GM06990 (cell line): ENCODE measurements around the gene RTF1.
A peak's percentile ranks its signal among the peaks of the same experiment; 100 is the strongest.

Experiments used
- DNase-seq: peaks from one replicate; pipeline ENCODE4 v3.0.0-alpha.2; 2011; ENCODE audit not compliant: insufficient read length; ENCODE audit errors: extremely low read depth
- H3K27me3 ChIP-seq: replicated peaks from 2 replicates; pipeline ENCODE4 v1.6.0; 2011; ENCODE audit warnings: low read length; ENCODE audit not compliant: control insufficient read depth, insufficient read depth
- H3K36me3 ChIP-seq: 2 replicates; pipeline ENCODE4 v1.5.1; 2011; ENCODE audit warnings: low read length; ENCODE audit not compliant: control insufficient read depth, insufficient read depth
- H3K4me3 ChIP-seq: replicated peaks from 2 replicates; pipeline ENCODE4 v1.5.1; 2011; ENCODE audit warnings: low read depth, mild to moderate bottlenecking, control low read depth, low read length
- CTCF ChIP-seq: IDR thresholded peaks from 2 replicates; pipeline ENCODE4 v1.5.1; 2011; ENCODE audit warnings: low read length, control low read depth, mild to moderate bottlenecking, inconsistent platforms; ENCODE audit not compliant: insufficient read depth, poor library complexity, severe bottlenecking

Gene RTF1

GRCh38 chr15:41495736-41496599, 79.1 kb downstream of the RTF1 start:
- no peak for TF ChIP-seq CTCF
- Histone ChIP-seq H3K36me3 (no peaks in the 10 kb centered on the region), H3K27me3 (no peaks in the 10 kb centered on the region; the same call in 1 of the 2 replicates), H3K4me3 (peak overlapping the region; percentile 61)
- no peak for DNase-seq

DNA sequence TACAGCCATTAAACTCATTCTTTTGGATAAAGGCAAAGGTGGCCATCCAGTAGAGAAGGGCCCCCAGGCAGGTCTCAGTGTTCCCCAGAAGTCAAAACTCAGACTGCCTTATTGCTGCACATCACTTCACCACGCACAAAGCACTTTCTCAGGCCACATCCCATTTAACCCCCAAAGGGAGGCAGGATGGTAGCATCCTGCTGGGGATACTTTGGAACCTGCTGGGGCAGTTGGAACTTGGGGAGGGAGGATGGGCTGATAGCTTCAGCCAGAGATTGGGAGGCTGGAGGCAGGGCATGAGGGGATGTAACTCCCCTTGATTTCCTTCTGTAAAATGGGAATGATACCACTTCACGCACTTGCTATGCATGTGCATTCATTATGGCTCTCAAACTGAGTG, 81.8 kb downstream of the RTF1 start:
- no peak for DNase-seq
- Histone ChIP-seq H3K4me3 (no peak overlapping the region), H3K27me3 (peaks cover 4% of the 10 kb centered on the region), H3K36me3 (no peaks in the 10 kb centered on the region)
- TF ChIP-seq CTCF: no peak

DNA sequence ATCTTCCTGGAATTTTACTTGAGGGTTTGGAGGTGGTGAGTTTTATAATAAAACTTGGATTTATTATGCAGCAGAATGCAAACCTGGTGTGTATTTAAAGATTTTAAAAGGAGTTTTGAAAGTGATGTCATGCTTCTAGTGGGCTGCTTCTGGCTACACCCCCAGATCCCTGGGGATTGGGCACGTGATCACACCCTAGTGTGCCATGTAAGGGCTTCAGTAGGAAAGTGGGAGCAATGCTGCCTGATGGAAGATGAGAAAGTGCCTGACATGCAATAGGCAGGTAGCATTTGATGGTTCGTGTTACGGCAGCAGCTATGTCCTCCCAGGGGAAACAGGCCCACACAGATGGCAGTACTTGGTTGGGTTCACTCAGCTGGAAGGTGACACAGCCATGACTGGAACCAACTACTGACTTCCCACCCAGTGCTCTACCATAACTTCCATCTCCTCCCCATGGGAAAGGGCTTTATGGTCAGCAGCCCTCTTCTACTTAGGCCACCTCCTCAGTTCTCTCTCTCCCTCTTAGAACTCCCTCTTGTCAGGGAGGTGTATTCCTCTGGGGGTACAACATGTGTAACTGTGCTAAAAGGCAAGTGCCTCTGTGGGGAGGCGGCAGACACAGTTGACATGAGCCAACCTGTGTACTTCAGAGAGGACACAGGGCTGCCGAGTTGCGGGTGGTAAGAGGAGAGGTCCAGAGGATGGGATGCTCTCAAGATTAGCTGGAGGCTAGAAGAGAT, 82.4 kb downstream of the RTF1 start:
- TF ChIP-seq CTCF: no peak
- H3K4me3 ChIP-seq: no peak overlapping the region
- DNase-seq: no peak
- H3K27me3 ChIP-seq: peaks cover 4% of the 10 kb centered on the region
- no peaks in the 10 kb centered on the region for H3K36me3 ChIP-seq

GRCh38 chr15:41501191-41501917, 84.5 kb downstream of the RTF1 start:
- Histone ChIP-seq H3K27me3 (peaks cover 4% of the 10 kb centered on the region), H3K4me3 (no peak overlapping the region; the same call in 1 of the 2 replicates)
- TF ChIP-seq CTCF: no peak

DNA sequence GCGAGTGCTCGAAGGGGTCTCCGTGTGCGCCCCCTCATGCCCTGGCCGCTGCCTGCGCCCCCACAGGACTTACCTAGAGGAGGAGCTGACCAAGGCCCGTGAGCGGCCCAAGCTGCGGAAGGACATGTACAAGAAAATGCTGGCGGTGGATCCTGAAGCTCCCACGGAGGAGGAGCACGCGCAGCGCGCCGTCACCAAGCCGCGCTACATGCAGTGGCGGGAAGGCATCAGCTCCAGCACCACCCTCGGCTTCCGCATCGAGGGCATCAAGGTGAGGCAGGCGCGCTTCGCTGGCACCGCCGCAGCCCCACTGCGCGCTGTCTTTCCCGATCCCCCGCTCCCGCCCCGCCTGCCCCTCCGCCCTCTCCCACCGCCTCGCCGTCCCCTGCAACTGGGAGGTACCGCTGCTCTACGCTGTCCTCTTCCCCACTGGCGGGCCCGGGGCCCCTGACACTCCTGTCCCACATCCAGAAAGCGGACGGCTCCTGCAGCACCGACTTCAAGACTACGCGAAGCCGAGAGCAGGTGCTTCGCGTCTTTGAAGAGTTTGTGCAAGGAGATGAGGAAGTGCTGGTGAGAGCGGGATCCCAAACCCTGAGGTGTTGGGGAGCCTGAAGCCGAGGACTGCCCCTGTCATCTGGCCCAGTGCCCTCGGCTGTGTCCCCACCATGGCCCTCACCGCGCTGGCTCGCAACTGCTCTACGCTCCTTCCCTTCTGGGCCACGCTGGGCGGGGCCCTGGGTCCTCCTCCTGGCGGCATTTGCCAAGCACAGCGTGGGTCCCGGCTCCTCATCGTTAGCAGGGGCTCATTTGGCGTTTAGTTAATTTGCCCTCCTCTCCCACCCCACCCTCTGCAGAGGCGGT, 85.3 kb downstream of the RTF1 start:
- DNase-seq: no peak
- no peaks in the 10 kb centered on the region for H3K36me3 ChIP-seq
- peaks cover 4% of the 10 kb centered on the region for H3K27me3 ChIP-seq
- TF ChIP-seq CTCF: no peak
- no peak overlapping the region; the same call in 1 of the 2 replicates for H3K4me3 ChIP-seq

More at GRCh38 chr15:41501191-41501917, 84.5 kb downstream of the RTF1 start:
- peak; percentile 40 for DNase-seq
- H3K36me3 ChIP-seq: no peaks in the 10 kb centered on the region
